Esophagus muscularis mucosa (tissue), 4 donors: ENCODE measurements around the gene NELL1. TPM values are rescaled to one million over a fixed set of nuclear protein-coding genes. Genes with fewer than 3 reads are reported as not detected.

Experiments used
- DNase-seq: peaks from one replicate; pipeline ENCODE4 v3.0.0-alpha.2; 2017; ENCODE audit errors: extremely low spot score
- H3K27ac ChIP-seq, 4 donors: fragments of 200-600 bp; sonication (generic); replicated peaks in 1 of 4; 1 replicate in 3 of 4; 2 replicates in 1 of 4; pipeline ENCODE4 v1.5.1; 2016 to 2019; ENCODE audit warnings: mild to moderate bottlenecking in 1 of 4
- H3K27me3 ChIP-seq, 4 donors: fragments of 200-600 bp; sonication (generic); one replicate each; pipeline versions ENCODE4 v1.5.1 to v1.6.0; 2016 to 2019
- H3K36me3 ChIP-seq, 4 donors: fragments of 200-600 bp; sonication (generic); one replicate each; pipeline ENCODE4 v1.5.1; 2016 to 2019
- H3K4me1 ChIP-seq, 4 donors: fragments of 200-600 bp; sonication (generic); one replicate each; pipeline ENCODE4 v1.5.1; 2016 to 2019
- H3K4me3 ChIP-seq, 4 donors: fragments of 200-600 bp; sonication (generic); 1 replicate in 2 of 4; 2 replicates in 2 of 4; pipeline ENCODE4 v1.5.1; 2016 to 2019; ENCODE audit warnings: mild to moderate bottlenecking in 4 of 4, moderate library complexity in 1 of 4
- H3K9me3 ChIP-seq, 4 donors: fragments of 200-600 bp; sonication (generic); 1 replicate in 3 of 4; 2 replicates in 1 of 4; pipeline ENCODE4 v1.5.1; 2016 to 2019
- EP300 ChIP-seq: sonication (generic); formaldehyde crosslinking; IDR thresholded peaks from one replicate; pipeline ENCODE4 v1.6.1; 2017; ENCODE audit warnings: antibody characterized with exemption
- POLR2A ChIP-seq: fragments of 450-650 bp; IDR thresholded peaks from one replicate; pipeline ENCODE4 v1.6.1; 2017; ENCODE audit warnings: antibody characterized with exemption, moderate library complexity, mild to moderate bottlenecking, low read depth
- POLR2AphosphoS5 ChIP-seq, 2 donors: sonication (generic); formaldehyde crosslinking; IDR thresholded peaks; one replicate each; pipeline ENCODE4 v1.6.1; 2017; ENCODE audit warnings: antibody characterized with exemption in 2 of 2
- WGBS: methylation state at CpG from one replicate; pipeline ENCODE4 v1.1.5; 2018; 5-methylcytosine and 5-hydroxymethylcytosine counted together
- intact Hi-C: fragments of 100-400 bp; cut with DNase I; formaldehyde crosslinking; loops from one replicate; pipeline ENCODE4 v1.15.1; 2023
- total RNA-seq, 4 donors: library from RNA; depleted of rRNA; stranded (reverse); fragments of >200 nt; gene quantifications; one replicate each; pipeline versions ENCODE4 v1.1.0 to v1.2.1, GENCODE V29; 2016
- TF ChIP-seq, protein P1 (sequence below), 3 experiments: fragments of 200-600 bp in 2 of 3; fragments of 450-650 bp in 1 of 3; sonication (generic) in 2 of 3; IDR thresholded peaks; one replicate each; pipeline ENCODE4 v1.5.1; 2017 to 2019; ENCODE audit warnings: antibody characterized with exemption in 3 of 3, mild to moderate bottlenecking in 2 of 3, moderate library complexity in 1 of 3

Gene NELL1
- total RNA-seq, 4 donors from 2014 or later = 0.65 to 2.7 (median 0.90) TPM

DNA sequence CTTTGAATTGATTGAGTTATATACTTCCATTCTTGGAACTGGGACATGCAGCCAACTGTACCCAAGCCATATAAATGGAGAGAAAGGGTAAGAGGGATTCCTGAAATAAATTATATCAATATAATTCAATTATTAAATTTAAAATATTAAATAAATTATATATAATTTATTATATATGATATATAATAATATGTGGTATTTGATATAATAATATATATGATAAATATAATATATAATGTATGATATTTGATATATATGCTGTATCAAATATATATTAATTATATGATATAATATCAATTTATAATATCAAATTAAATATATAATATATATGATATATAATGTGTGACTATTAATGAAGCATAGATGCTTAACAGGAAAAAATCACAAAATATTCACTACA is 677.0 kb downstream of the NELL1 start:
- Histone ChIP-seq H3K27ac (no peak overlapping the region), H3K27me3 (no peaks in the 10 kb centered on the region), H3K4me1 (no peaks in the 10 kb centered on the region), H3K36me3 (no peaks in the 10 kb centered on the region), H3K9me3 (no peaks in the 10 kb centered on the region), H3K4me3 (no peak overlapping the region)
- intact Hi-C loops = no loop called here
- no peak for DNase-seq
- TF ChIP-seq EP300 (no peak), POLR2A (no peak), POLR2AphosphoS5 (IDR thresholded peaks at IDR 0.05) (no peak)
- TF ChIP-seq, protein P1, sequence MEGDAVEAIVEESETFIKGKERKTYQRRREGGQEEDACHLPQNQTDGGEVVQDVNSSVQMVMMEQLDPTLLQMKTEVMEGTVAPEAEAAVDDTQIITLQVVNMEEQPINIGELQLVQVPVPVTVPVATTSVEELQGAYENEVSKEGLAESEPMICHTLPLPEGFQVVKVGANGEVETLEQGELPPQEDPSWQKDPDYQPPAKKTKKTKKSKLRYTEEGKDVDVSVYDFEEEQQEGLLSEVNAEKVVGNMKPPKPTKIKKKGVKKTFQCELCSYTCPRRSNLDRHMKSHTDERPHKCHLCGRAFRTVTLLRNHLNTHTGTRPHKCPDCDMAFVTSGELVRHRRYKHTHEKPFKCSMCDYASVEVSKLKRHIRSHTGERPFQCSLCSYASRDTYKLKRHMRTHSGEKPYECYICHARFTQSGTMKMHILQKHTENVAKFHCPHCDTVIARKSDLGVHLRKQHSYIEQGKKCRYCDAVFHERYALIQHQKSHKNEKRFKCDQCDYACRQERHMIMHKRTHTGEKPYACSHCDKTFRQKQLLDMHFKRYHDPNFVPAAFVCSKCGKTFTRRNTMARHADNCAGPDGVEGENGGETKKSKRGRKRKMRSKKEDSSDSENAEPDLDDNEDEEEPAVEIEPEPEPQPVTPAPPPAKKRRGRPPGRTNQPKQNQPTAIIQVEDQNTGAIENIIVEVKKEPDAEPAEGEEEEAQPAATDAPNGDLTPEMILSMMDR (IDR thresholded peaks at IDR 0.05) = no peak

GRCh38 chr11:21350613-21351012 is 681.2 kb downstream of the NELL1 start:
- WGBS = 52% methylated on average over 2 of the region's 2 CpGs
- no peak for DNase-seq
- H3K27ac ChIP-seq = no peak overlapping the region
- H3K27me3 ChIP-seq = no peaks in the 10 kb centered on the region
- TF ChIP-seq POLR2A = no peak
- TF ChIP-seq, protein P1 (IDR thresholded peaks at IDR 0.05) = no peak
- H3K9me3 ChIP-seq = no peaks in the 10 kb centered on the region
- intact Hi-C loops = no loop called here
- H3K36me3 ChIP-seq = no peaks in the 10 kb centered on the region
- H3K4me1 ChIP-seq = no peaks in the 10 kb centered on the region
- H3K4me3 ChIP-seq = no peak overlapping the region

DNA sequence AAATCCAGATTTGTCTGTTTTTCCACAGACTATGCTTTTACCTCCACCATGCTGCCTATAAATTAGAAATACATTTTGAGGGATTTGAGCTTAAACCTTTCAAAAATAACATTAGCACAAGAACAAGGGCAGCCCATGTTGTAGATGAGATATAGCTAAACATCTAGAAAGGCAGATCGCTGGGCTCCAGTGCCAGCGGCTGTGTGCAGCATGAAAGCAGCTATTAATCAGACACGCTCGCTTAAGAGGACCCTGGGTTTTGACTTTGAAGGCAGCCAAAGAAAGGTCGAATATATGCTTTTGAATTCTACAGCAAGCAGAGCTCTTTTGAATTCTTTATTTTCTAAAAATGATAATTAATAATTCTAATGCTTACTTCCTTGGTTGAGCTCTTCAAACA is 684.0 kb downstream of the NELL1 start:
- Histone ChIP-seq H3K4me1 (no peaks in the 10 kb centered on the region), H3K9me3 (no peaks in the 10 kb centered on the region), H3K4me3 (no peak overlapping the region), H3K36me3 (no peaks in the 10 kb centered on the region), H3K27ac (no peak overlapping the region), H3K27me3 (no peaks in the 10 kb centered on the region)
- 69% methylated on average over 5 of the region's 5 CpGs for WGBS
- TF ChIP-seq, protein P1 (IDR thresholded peaks at IDR 0.05) = no peak
- TF ChIP-seq EP300 = no peak
- TF ChIP-seq POLR2AphosphoS5 (IDR thresholded peaks at IDR 0.05) = no peak
- TF ChIP-seq POLR2A = no peak
- no peak for DNase-seq
- intact Hi-C loops = no loop called here

GRCh38 chr11:21364866-21365624 is 695.7 kb downstream of the NELL1 start:
- TF ChIP-seq POLR2A (no peak), EP300 (no peak), POLR2AphosphoS5 (IDR thresholded peaks at IDR 0.05) (no peak)
- TF ChIP-seq, protein P1 (IDR thresholded peaks at IDR 0.05) = no peak
- no peak overlapping the region for H3K27ac ChIP-seq
- H3K4me1 ChIP-seq = no peaks in the 10 kb centered on the region
- no peaks in the 10 kb centered on the region for H3K27me3 ChIP-seq
- no peak for DNase-seq
- H3K9me3 ChIP-seq = no peaks in the 10 kb centered on the region
- no peak overlapping the region for H3K4me3 ChIP-seq
- 79% methylated on average over 8 of the region's 8 CpGs for WGBS
- H3K36me3 ChIP-seq = no peaks in the 10 kb centered on the region
- intact Hi-C loops = no loop called here

- Histone ChIP-seq H3K27ac (no peak overlapping the region), H3K36me3 (no peaks in the 10 kb centered on the region), H3K4me3 (no peak overlapping the region), H3K27me3 (no peaks in the 10 kb centered on the region), H3K9me3 (no peaks in the 10 kb centered on the region), H3K4me1 (no peaks in the 10 kb centered on the region)
- intact Hi-C loops = no loop called here
- TF ChIP-seq, protein P1 (IDR thresholded peaks at IDR 0.05) = no peak
- DNase-seq = no peak
- 78% methylated on average over 1 of the region's 1 CpG for WGBS
Observed at GRCh38 chr11:21369947-21370346, 700.6 kb downstream of the NELL1 start.
